ENCODE results near the gene SIT1.

SIT1 gene

DNA sequence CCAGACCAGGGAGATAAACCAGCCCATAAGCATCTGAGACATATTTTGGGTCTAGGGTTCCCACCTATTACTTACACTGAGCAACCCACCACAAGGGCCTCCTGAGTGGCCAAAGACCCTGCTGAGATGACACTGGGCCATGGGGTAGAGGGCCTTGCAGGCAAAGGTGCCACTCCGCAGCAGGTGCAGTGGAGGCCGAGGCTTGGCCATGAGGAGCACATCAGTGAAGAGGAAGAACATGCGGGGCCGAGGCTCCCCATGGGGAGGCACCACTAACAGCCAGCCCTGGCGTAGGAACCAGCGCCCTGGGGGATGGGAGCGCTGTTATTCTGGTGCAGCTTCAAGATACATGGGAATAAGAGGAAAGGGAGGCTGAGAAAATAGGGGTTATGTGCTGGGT is 11.7 kb upstream of the SIT1 start:
- no peak overlapping the region for H3K4me3 ChIP-seq (replicated peaks; ENCODE audit: insufficient read depth, low read length)
- H3K27me3 ChIP-seq (ENCODE audit: insufficient read depth, poor library complexity, severe bottlenecking) = no peaks in the 10 kb centered on the region
- H3K27ac ChIP-seq (replicated peaks) = no peak overlapping the region
- DNase-seq (ENCODE audit: low read depth in 1 of 2, low spot score in 1 of 2) = no peak
- TF ChIP-seq SPI1 (IDR thresholded peaks at IDR 0.05; ENCODE audit: borderline replicate concordance, low read depth) (no peak), GABPA (IDR thresholded peaks at IDR 0.05; ENCODE audit: low read depth) (no peak), POLR2AphosphoS5 (IDR thresholded peaks at IDR 0.05; ENCODE audit: low read depth) (no peak)

DNA sequence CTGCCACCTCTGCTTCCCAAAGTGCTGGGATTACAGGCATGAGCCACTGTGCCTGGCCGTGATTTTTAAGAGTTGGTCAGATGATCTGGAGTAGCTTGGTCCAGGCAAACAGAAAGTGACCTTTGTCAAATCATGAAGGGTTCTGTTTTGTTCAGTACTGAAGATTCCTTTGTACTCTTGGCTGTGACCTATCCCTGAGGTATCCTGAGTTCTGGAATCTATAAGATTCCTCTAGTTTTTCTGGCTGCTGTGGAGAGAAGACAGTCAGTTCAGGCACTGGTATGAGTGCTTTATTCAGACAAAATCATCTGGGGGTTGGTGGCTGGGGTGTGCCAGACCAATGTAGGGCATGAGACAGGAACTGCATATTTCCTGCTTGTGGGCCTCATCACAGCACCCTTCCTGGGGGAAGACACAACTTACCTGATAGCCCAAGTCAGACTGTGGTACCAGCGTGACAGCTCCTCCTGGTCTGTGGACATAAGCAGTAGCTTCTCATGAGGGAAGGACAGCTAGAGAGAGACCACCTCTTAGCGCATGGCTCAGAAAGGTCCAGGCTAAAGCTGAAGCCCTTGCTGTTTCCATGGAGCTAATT is 11.1 kb upstream of the SIT1 start:
- Histone ChIP-seq H3K4me3 (replicated peaks; ENCODE audit: insufficient read depth, low read length) (no peak overlapping the region), H3K27ac (replicated peaks) (no peak overlapping the region), H3K27me3 (ENCODE audit: insufficient read depth, poor library complexity, severe bottlenecking) (no peaks in the 10 kb centered on the region)
- no peak for TF ChIP-seq GABPA (IDR thresholded peaks at IDR 0.05; ENCODE audit: low read depth)
- TF ChIP-seq, protein P1, sequence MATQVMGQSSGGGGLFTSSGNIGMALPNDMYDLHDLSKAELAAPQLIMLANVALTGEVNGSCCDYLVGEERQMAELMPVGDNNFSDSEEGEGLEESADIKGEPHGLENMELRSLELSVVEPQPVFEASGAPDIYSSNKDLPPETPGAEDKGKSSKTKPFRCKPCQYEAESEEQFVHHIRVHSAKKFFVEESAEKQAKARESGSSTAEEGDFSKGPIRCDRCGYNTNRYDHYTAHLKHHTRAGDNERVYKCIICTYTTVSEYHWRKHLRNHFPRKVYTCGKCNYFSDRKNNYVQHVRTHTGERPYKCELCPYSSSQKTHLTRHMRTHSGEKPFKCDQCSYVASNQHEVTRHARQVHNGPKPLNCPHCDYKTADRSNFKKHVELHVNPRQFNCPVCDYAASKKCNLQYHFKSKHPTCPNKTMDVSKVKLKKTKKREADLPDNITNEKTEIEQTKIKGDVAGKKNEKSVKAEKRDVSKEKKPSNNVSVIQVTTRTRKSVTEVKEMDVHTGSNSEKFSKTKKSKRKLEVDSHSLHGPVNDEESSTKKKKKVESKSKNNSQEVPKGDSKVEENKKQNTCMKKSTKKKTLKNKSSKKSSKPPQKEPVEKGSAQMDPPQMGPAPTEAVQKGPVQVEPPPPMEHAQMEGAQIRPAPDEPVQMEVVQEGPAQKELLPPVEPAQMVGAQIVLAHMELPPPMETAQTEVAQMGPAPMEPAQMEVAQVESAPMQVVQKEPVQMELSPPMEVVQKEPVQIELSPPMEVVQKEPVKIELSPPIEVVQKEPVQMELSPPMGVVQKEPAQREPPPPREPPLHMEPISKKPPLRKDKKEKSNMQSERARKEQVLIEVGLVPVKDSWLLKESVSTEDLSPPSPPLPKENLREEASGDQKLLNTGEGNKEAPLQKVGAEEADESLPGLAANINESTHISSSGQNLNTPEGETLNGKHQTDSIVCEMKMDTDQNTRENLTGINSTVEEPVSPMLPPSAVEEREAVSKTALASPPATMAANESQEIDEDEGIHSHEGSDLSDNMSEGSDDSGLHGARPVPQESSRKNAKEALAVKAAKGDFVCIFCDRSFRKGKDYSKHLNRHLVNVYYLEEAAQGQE (IDR thresholded peaks at IDR 0.05; ENCODE audit: insufficient replicate concordance, low read depth) = no peak
- TF ChIP-seq POLR2AphosphoS5 (IDR thresholded peaks at IDR 0.05; ENCODE audit: low read depth) = no peak
- TF ChIP-seq SPI1 (IDR thresholded peaks at IDR 0.05; ENCODE audit: borderline replicate concordance, low read depth) = no peak
- no peak for DNase-seq (ENCODE audit: low read depth in 1 of 2, low spot score in 1 of 2)

DNA sequence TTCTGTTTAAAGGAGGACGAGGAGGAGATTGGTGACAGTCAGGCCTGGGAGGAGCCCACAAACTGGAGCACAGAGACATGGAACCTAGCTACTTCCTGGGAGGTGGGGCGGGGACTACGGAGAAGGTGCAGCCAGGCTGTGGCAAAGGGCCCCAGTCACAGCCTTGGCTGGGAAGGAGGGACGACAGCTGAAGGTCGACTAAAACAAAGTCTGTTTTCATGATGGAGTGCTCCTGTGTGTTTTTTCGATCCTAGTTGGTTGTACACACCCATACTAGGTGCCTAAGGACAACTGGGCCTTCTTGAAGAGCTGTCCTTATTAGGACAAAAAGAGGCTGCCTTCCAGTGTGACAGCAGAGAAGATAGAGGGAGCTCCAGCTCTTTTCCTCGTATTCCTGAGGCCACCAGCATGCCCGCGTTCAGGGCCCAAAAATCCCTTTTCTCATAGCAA is 10.3 kb upstream of the SIT1 start:
- Histone ChIP-seq H3K4me3 (replicated peaks; ENCODE audit: insufficient read depth, low read length) (no peak overlapping the region), H3K27me3 (ENCODE audit: insufficient read depth, poor library complexity, severe bottlenecking) (no peaks in the 10 kb centered on the region), H3K27ac (replicated peaks) (no peak overlapping the region)
- no peak for TF ChIP-seq POLR2AphosphoS5 (IDR thresholded peaks at IDR 0.05; ENCODE audit: low read depth)
- TF ChIP-seq, protein P1 (IDR thresholded peaks at IDR 0.05; ENCODE audit: insufficient replicate concordance, low read depth) = no peak
- TF ChIP-seq, protein P2, sequence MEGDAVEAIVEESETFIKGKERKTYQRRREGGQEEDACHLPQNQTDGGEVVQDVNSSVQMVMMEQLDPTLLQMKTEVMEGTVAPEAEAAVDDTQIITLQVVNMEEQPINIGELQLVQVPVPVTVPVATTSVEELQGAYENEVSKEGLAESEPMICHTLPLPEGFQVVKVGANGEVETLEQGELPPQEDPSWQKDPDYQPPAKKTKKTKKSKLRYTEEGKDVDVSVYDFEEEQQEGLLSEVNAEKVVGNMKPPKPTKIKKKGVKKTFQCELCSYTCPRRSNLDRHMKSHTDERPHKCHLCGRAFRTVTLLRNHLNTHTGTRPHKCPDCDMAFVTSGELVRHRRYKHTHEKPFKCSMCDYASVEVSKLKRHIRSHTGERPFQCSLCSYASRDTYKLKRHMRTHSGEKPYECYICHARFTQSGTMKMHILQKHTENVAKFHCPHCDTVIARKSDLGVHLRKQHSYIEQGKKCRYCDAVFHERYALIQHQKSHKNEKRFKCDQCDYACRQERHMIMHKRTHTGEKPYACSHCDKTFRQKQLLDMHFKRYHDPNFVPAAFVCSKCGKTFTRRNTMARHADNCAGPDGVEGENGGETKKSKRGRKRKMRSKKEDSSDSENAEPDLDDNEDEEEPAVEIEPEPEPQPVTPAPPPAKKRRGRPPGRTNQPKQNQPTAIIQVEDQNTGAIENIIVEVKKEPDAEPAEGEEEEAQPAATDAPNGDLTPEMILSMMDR (IDR thresholded peaks at IDR 0.05; ENCODE audit: insufficient read depth, low read length) = no peak
- TF ChIP-seq SPI1 (IDR thresholded peaks at IDR 0.05; ENCODE audit: borderline replicate concordance, low read depth) = no peak
- no peak for TF ChIP-seq GABPA (IDR thresholded peaks at IDR 0.05; ENCODE audit: low read depth)
- no peak for DNase-seq (ENCODE audit: low read depth in 1 of 2, low spot score in 1 of 2)

DNA sequence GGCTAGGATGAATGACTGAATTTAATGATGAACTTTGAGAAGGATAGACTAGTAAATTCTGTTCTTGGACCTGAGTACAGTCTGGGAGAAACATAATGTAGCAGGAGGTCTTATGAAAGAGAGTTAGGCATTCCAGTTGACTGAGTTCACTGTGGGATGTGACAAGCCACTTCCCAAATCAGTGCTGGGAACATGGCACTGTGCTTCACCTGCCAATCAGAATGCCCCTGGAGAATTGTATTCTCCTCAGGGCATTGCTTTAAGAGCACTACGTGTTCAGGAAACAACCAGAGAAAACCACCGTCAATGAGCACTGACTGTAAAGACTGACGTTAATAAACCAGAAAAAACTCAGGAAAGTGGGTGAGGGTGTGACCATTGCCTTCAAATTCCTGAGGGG is 8.6 kb upstream of the SIT1 start:
- no peaks in the 10 kb centered on the region for H3K27me3 ChIP-seq (ENCODE audit: insufficient read depth, poor library complexity, severe bottlenecking)
- H3K27ac ChIP-seq (replicated peaks) = no peak overlapping the region
- no peak for DNase-seq (ENCODE audit: low read depth in 1 of 2, low spot score in 1 of 2)
- H3K4me3 ChIP-seq (replicated peaks; ENCODE audit: insufficient read depth, low read length) = no peak overlapping the region
- TF ChIP-seq SPI1 (IDR thresholded peaks at IDR 0.05; ENCODE audit: borderline replicate concordance, low read depth) (no peak), POLR2AphosphoS5 (IDR thresholded peaks at IDR 0.05; ENCODE audit: low read depth) (no peak), GABPA (IDR thresholded peaks at IDR 0.05; ENCODE audit: low read depth) (no peak)
- TF ChIP-seq, protein P2 (IDR thresholded peaks at IDR 0.05; ENCODE audit: insufficient read depth, low read length) = no peak
- TF ChIP-seq, protein P1 (IDR thresholded peaks at IDR 0.05; ENCODE audit: insufficient replicate concordance, low read depth) = no peak
